IMR-90 (cell line): ENCODE data around the gene TMEM63B. TPM values are rescaled to one million over a fixed set of nuclear protein-coding genes. Genes with fewer than 3 reads are reported as not detected.
A peak's percentile ranks its signal among the peaks of the same experiment; 100 is the strongest.

Experiments used
- ATAC-seq: fragments of 200-7000 bp; cut with Tn5 transposase; 2 replicates; pipeline ENCODE4 v1.9.1; 2020; ENCODE audit warnings: low read depth, mild to moderate bottlenecking, moderate library complexity
- BruUV-seq: library from RNA; stranded (reverse); fragments of 400-500 nt; replicated peaks from 2 replicates; lab custom pipeline; 2021; lab: Mats Ljungman, UMichigan
- CTCF ChIA-PET: fragments of 300-600 bp; formaldehyde crosslinking; extraction: SDS; loops from one replicate; lab custom pipeline; 2021; ENCODE audit warnings: antibody characterized with exemption; lab: Yijun Ruan, JAX
- POLR2A ChIA-PET: fragments of 300-600 bp; sonication (Branson Sonifier 250); formaldehyde crosslinking; loops from one replicate; lab custom pipeline; 2022; ENCODE audit warnings: antibody characterized with exemption; ENCODE audit not compliant: unreplicated experiment; lab: Charles Lee
- DNase-seq: peaks from one replicate; pipeline ENCODE4 v3.0.0; 2013
- H2AFZ ChIP-seq: replicated peaks from 2 replicates; pipeline ENCODE3; 2013; ENCODE audit warnings: low read length, mild to moderate bottlenecking; ENCODE audit not compliant: poor library complexity
- H2AK5ac ChIP-seq: 2 replicates; pipeline ENCODE4 v1.6.1; 2013; ENCODE audit warnings: low read depth, low read length, inconsistent platforms
- H2AK9ac ChIP-seq: replicated peaks from 2 replicates; pipeline ENCODE3; 2013; ENCODE audit warnings: mild to moderate bottlenecking, low read depth, low read length, moderate library complexity; ENCODE audit not compliant: poor library complexity
- H2BK120ac ChIP-seq: 2 replicates; pipeline ENCODE4 v1.6.1; 2013; ENCODE audit warnings: low read depth, low read length, inconsistent platforms
- H2BK15ac ChIP-seq: 3 replicates; pipeline ENCODE4 v1.6.1; 2013; ENCODE audit warnings: low read depth, low read length, inconsistent platforms
- H2BK20ac ChIP-seq: 2 replicates; pipeline ENCODE4 v1.6.1; 2013; ENCODE audit warnings: low read depth, mild to moderate bottlenecking, inconsistent platforms, low read length, moderate library complexity
- H2BK5ac ChIP-seq: 2 replicates; pipeline ENCODE4 v1.6.1; 2013; ENCODE audit warnings: mild to moderate bottlenecking, low read depth, low read length, inconsistent platforms; ENCODE audit not compliant: poor library complexity, severe bottlenecking
- H3K14ac ChIP-seq: replicated peaks from 2 replicates; pipeline ENCODE4 v1.6.1; 2013; ENCODE audit warnings: low read depth, low read length, inconsistent platforms
- H3K18ac ChIP-seq: 2 replicates; pipeline ENCODE4 v1.6.1; 2013; ENCODE audit warnings: low read depth, low read length, control low read depth
- H3K23ac ChIP-seq: 2 replicates; pipeline ENCODE4 v1.6.1; 2013; ENCODE audit warnings: low read depth, low read length, inconsistent platforms
- H3K27ac ChIP-seq: 2 replicates; pipeline ENCODE4 v1.5.1; 2013; ENCODE audit warnings: mild to moderate bottlenecking, control low read depth, low read length; ENCODE audit not compliant: insufficient read depth
- H3K27me3 ChIP-seq: 2 replicates; pipeline ENCODE4 v1.6.1; 2013; ENCODE audit warnings: low read length; ENCODE audit not compliant: control insufficient read depth, insufficient read depth
- H3K36me3 ChIP-seq: 2 replicates; pipeline ENCODE4 v1.6.1; 2013; ENCODE audit warnings: low read length, mixed read lengths; ENCODE audit not compliant: control insufficient read depth, insufficient read depth
- H3K4ac ChIP-seq: 2 replicates; pipeline ENCODE4 v1.6.1; 2013; ENCODE audit warnings: low read depth, low read length, inconsistent platforms
- H3K4me1 ChIP-seq: 2 replicates; pipeline ENCODE4 v1.6.1; 2013; ENCODE audit warnings: low read length, mixed read lengths; ENCODE audit not compliant: control insufficient read depth, insufficient read depth
- H3K4me2 ChIP-seq: 2 replicates; pipeline ENCODE4 v1.6.1; 2013; ENCODE audit warnings: low read depth, mild to moderate bottlenecking, control low read depth, low read length, moderate library complexity
- H3K4me3 ChIP-seq: 2 replicates; pipeline ENCODE4 v1.5.1; 2013; ENCODE audit warnings: low read depth, mild to moderate bottlenecking, control low read depth, low read length, moderate library complexity; ENCODE audit not compliant: insufficient read depth
- H3K56ac ChIP-seq: 2 replicates; pipeline ENCODE4 v1.6.1; 2013; ENCODE audit warnings: low read length, inconsistent platforms; ENCODE audit not compliant: insufficient read depth; ENCODE audit errors: extremely low read depth
- H3K79me1 ChIP-seq, 2 experiments: 2 replicates each; pipeline ENCODE4 v1.6.1; 2013; ENCODE audit warnings: low read length in 2 of 2, inconsistent platforms in 1 of 2, low read depth in 1 of 2
- H3K9ac ChIP-seq: 2 replicates; pipeline ENCODE4 v1.6.1; 2013; ENCODE audit warnings: low read depth, low read length, control low read depth
- H3K9me1 ChIP-seq: 2 replicates; pipeline ENCODE4 v1.6.1; 2013; ENCODE audit warnings: low read length, inconsistent platforms; ENCODE audit not compliant: insufficient read depth
- H3K9me3 ChIP-seq: 2 replicates; pipeline ENCODE4 v1.6.1; 2013; ENCODE audit warnings: low read length; ENCODE audit not compliant: control insufficient read depth, insufficient read depth
- H4K20me1 ChIP-seq: 2 replicates; pipeline ENCODE4 v1.6.1; 2013; ENCODE audit warnings: low read length, inconsistent platforms; ENCODE audit not compliant: insufficient read depth
- H4K5ac ChIP-seq: 2 replicates; pipeline ENCODE4 v1.6.1; 2013; ENCODE audit warnings: mild to moderate bottlenecking, low read depth, low read length, control low read depth
- H4K8ac ChIP-seq, 2 experiments: 2 replicates each; pipeline ENCODE4 v1.6.1; 2013; ENCODE audit warnings: low read depth in 2 of 2, low read length in 2 of 2, control low read depth in 1 of 2, inconsistent platforms in 1 of 2
- H4K91ac ChIP-seq: 2 replicates; pipeline ENCODE4 v1.6.1; 2013; ENCODE audit warnings: low read depth, low read length, inconsistent platforms; ENCODE audit not compliant: insufficient read depth
- CEBPB ChIP-seq: IDR thresholded peaks from 2 replicates; pipeline ENCODE4 v1.6.1; 2012; ENCODE audit warnings: low read depth, low read length, improper control_type of control experiment
- CHD1 ChIP-seq: IDR thresholded peaks from 2 replicates; pipeline ENCODE4 v1.6.1; 2012; ENCODE audit warnings: low read depth, low read length, improper control_type of control experiment
- CTCF ChIP-seq: conservative IDR thresholded peaks from 2 replicates; pipeline ENCODE4 v1.5.1; 2012; ENCODE audit warnings: mild to moderate bottlenecking, low read depth, low read length, improper control_type of control experiment
- MAFK ChIP-seq: IDR thresholded peaks from 2 replicates; pipeline ENCODE4 v1.6.1; 2012; ENCODE audit warnings: low read depth, low read length, improper control_type of control experiment
- RCOR1 ChIP-seq: IDR thresholded peaks from 2 replicates; pipeline ENCODE4 v1.6.1; 2012; ENCODE audit warnings: mild to moderate bottlenecking, low read length, improper control_type of control experiment; ENCODE audit not compliant: insufficient replicate concordance
- RFX5 ChIP-seq: IDR thresholded peaks from 2 replicates; pipeline ENCODE4 v1.8.0; 2012; ENCODE audit warnings: low read depth, mild to moderate bottlenecking, low read length, moderate library complexity
- SMC3 ChIP-seq: fragments of 150-350 bp; IDR thresholded peaks from 2 replicates; pipeline ENCODE4 v1.6.1; 2016; ENCODE audit warnings: low read depth, mild to moderate bottlenecking, antibody characterized with exemption, low read length, moderate library complexity
- WGBS, 2 experiments: methylation state at CpG; one replicate each; pipeline versions ENCODE4 v1.1.5 to v1.1.7; 2013; ENCODE audit warnings: missing lambda C conversion rate in 2 of 2; ENCODE audit not compliant: insufficient read length in 1 of 2; ENCODE audit errors: extremely low coverage in 2 of 2; 5-methylcytosine and 5-hydroxymethylcytosine counted together
- dilution Hi-C: fragments of 300-500 bp; cut with HindIII; formaldehyde crosslinking; loops from one replicate; pipeline ENCODE4 v1.14.3; 2018; ENCODE audit warnings: low sequenced_read_pairs; ENCODE audit not compliant: unreplicated experiment
- in situ Hi-C: fragments of 300-500 bp; cut with MboI; formaldehyde crosslinking; loops from 3 replicates; pipeline ENCODE4 v1.14.3; 2019; ENCODE audit warnings: low sequenced_read_pairs, inconsistent platforms, mixed read lengths
- intact Hi-C: fragments of 100-400 bp; cut with micrococcal nuclease; formaldehyde crosslinking; loops from 2 replicates; pipeline ENCODE4 v1.10.0; 2022
- polyA plus RNA-seq, 3 experiments: library from polyadenylated mRNA; depleted of rRNA; stranded (reverse); fragments of >200 nt; gene quantifications; 2 replicates each; pipeline ENCODE4 v1.2.3, GENCODE V29; 2012; ENCODE audit warnings: low replicate concordance in 1 of 3
- total RNA-seq: library from RNA; depleted of rRNA; stranded (reverse); fragments of >200 nt; gene quantifications from 2 replicates; pipeline ENCODE4 v1.2.3, GENCODE V29; 2012

Gene TMEM63B
- total and polyA plus RNA-seq, 2 of the 4 experiments (the other 2 are of a cell fraction) = 12.2 to 42.6 TPM

GRCh38 chr6:44162876-44163625 is 35.7 kb downstream of the TMEM63B start:
- no peaks in the 10 kb centered on the region for H3K9me1 ChIP-seq
- H4K8ac ChIP-seq = no peak overlapping the region
- ATAC-seq = no peak
- DNase-seq = peak; percentile 44
- H3K9ac ChIP-seq = no peak overlapping the region
- H4K20me1 ChIP-seq = no peaks in the 10 kb centered on the region
- no peak overlapping the region for H3K56ac ChIP-seq
- H4K5ac ChIP-seq = no peak overlapping the region
- no peak overlapping the region for H2BK120ac ChIP-seq
- POLR2A ChIA-PET = no interaction called here
- H3K27me3 ChIP-seq = peaks cover 28% of the 10 kb centered on the region
- dilution Hi-C loops (no loop called here), in situ Hi-C loops (loop anchor here (10.0 kb wide), 1 partner anchor 172 kb away; no protein-coding TSS in a partner anchor), intact Hi-C loops (no loop called here)
- no peak overlapping the region for H3K4me2 ChIP-seq
- H3K79me1 ChIP-seq = no peaks in the 10 kb centered on the region
- CTCF ChIA-PET = no interaction called here
- H3K18ac ChIP-seq = no peak overlapping the region
- no peak overlapping the region for H3K14ac ChIP-seq
- no peak overlapping the region for H2BK15ac ChIP-seq
- H3K36me3 ChIP-seq = no peaks in the 10 kb centered on the region
- no peak overlapping the region for H4K91ac ChIP-seq
- H2AK5ac ChIP-seq = no peak overlapping the region
- no peak overlapping the region for H2BK20ac ChIP-seq
- H2AFZ ChIP-seq = no peak overlapping the region
- no peak overlapping the region for H3K23ac ChIP-seq
- H3K4me3 ChIP-seq = no peak overlapping the region
- H2BK5ac ChIP-seq = no peak overlapping the region
- no peak overlapping the region for H3K27ac ChIP-seq
- no peaks in the 10 kb centered on the region for H3K9me3 ChIP-seq
- BruUV-seq = no TSS peak
- H3K4me1 ChIP-seq = no peaks in the 10 kb centered on the region
- no peak overlapping the region for H3K4ac ChIP-seq
- no CpG with 5 or more reads among the region's 8 CpGs for WGBS, 2 experiments
- no peak for TF ChIP-seq CEBPB
- TF ChIP-seq CTCF = no peak
- TF ChIP-seq RCOR1 = no peak
- TF ChIP-seq SMC3 = no peak
- TF ChIP-seq CHD1 = no peak
- TF ChIP-seq RFX5 = no peak
- TF ChIP-seq MAFK = no peak
- H2AK9ac ChIP-seq = no peak overlapping the region
